Peyer's patch (tissue), 4 donors: ENCODE results near the gene CFAP99. TPM values are rescaled to one million over a fixed set of nuclear protein-coding genes. Genes with fewer than 3 reads are reported as not detected.
A peak's percentile ranks its signal among the peaks of the same experiment; 100 is the strongest.

ENCODE experiments used
- DNase-seq, 3 donors: peaks; one replicate each; pipeline ENCODE4 v3.0.0-alpha.2; 2017 to 2019
- H3K27ac ChIP-seq, 4 donors: fragments of 200-600 bp; sonication (generic); one replicate each; pipeline ENCODE4 v1.5.1; 2016 to 2019
- H3K27me3 ChIP-seq, 2 donors: fragments of 200-600 bp; sonication (generic); one replicate each; pipeline ENCODE4 v1.5.1; 2019
- H3K36me3 ChIP-seq, 3 donors: fragments of 200-600 bp; sonication (generic); one replicate each; pipeline ENCODE4 v1.5.1; 2016 to 2019
- H3K4me1 ChIP-seq, 4 donors: fragments of 200-600 bp; sonication (generic); one replicate each; pipeline ENCODE4 v1.5.1; 2016 to 2019
- H3K4me3 ChIP-seq, 4 donors: fragments of 200-600 bp; sonication (generic); 1 replicate in 3 of 4; 2 replicates in 1 of 4; pipeline ENCODE4 v1.5.1; 2016 to 2019; ENCODE audit warnings: mild to moderate bottlenecking in 1 of 4
- H3K9me3 ChIP-seq, 4 donors: fragments of 200-600 bp; sonication (generic); one replicate each; pipeline ENCODE4 v1.5.1; 2016 to 2019; ENCODE audit warnings: mild to moderate bottlenecking in 1 of 4
- CTCF ChIP-seq, 6 experiments: fragments of 450-650 bp in 4 of 6; fragments of 200-600 bp in 2 of 6; sonication (generic) in 1 of 6; IDR thresholded peaks; one replicate each; pipeline ENCODE4 v1.5.1; 2017 to 2019; ENCODE audit warnings: antibody characterized with exemption in 6 of 6, mild to moderate bottlenecking in 3 of 6, moderate library complexity in 1 of 6
- POLR2A ChIP-seq, 2 donors: fragments of 450-650 bp; IDR thresholded peaks; one replicate each; pipeline ENCODE4 v1.5.1; 2017; ENCODE audit warnings: antibody characterized with exemption in 2 of 2, mild to moderate bottlenecking in 2 of 2, moderate library complexity in 2 of 2
- total RNA-seq, 4 donors: library from RNA; depleted of rRNA; stranded (reverse); fragments of >200 nt; gene quantifications; one replicate each; pipeline ENCODE4 v1.1.0, GENCODE V29; 2016

The CFAP99 gene
- total RNA-seq, 4 donors from 2014 or later: 0.80 to 1.2 TPM; not detected in 2

- TF ChIP-seq POLR2A (IDR thresholded peaks at IDR 0.05): no peak
- TF ChIP-seq CTCF (IDR thresholded peaks at IDR 0.05): no peak
Measured at GRCh38 chr4:2436761-2437474, 18.2 kb downstream of the CFAP99 start.

GRCh38 chr4:2437475-2438215, 18.9 kb downstream of the CFAP99 start:
- no peak overlapping the region for H3K4me3 ChIP-seq
- no peaks in the 10 kb centered on the region for H3K36me3 ChIP-seq
- H3K4me1 ChIP-seq: no peaks in the 10 kb centered on the region
- TF ChIP-seq POLR2A (IDR thresholded peaks at IDR 0.05) (no peak), CTCF (IDR thresholded peaks at IDR 0.05) (no peak)
- H3K27ac ChIP-seq: no peak overlapping the region
- no peaks in the 10 kb centered on the region for H3K27me3 ChIP-seq
- DNase-seq: no peak
- H3K9me3 ChIP-seq: no peaks in the 10 kb centered on the region

More at GRCh38 chr4:2436761-2437474, 18.2 kb downstream of the CFAP99 start:
- DNase-seq: no peak
- Histone ChIP-seq H3K36me3 (no peaks in the 10 kb centered on the region), H3K27ac (no peak overlapping the region), H3K9me3 (no peaks in the 10 kb centered on the region), H3K4me1 (no peaks in the 10 kb centered on the region), H3K4me3 (no peak overlapping the region), H3K27me3 (no peaks in the 10 kb centered on the region)

GRCh38 chr4:2438822-2439718, 20.3 kb downstream of the CFAP99 start:
- Histone ChIP-seq H3K27ac (no peak overlapping the region), H3K4me3 (no peak overlapping the region), H3K4me1 (no peaks in the 10 kb centered on the region), H3K27me3 (no peaks in the 10 kb centered on the region), H3K36me3 (no peaks in the 10 kb centered on the region), H3K9me3 (no peaks in the 10 kb centered on the region)
- no peak for DNase-seq
- TF ChIP-seq POLR2A (IDR thresholded peaks at IDR 0.05) (no peak), CTCF (IDR thresholded peaks at IDR 0.05) (no peak)

GRCh38 chr4:2441393-2442174, 22.8 kb downstream of the CFAP99 start:
- no peaks in the 10 kb centered on the region for H3K9me3 ChIP-seq
- DNase-seq: peak; percentile 75 to 89 (median 77)
- H3K4me3 ChIP-seq: no peak overlapping the region
- no peak overlapping the region for H3K27ac ChIP-seq
- H3K4me1 ChIP-seq: no peaks in the 10 kb centered on the region
- no peaks in the 10 kb centered on the region for H3K36me3 ChIP-seq
- peak; percentile 72 to 81 (median 77) for TF ChIP-seq CTCF (IDR thresholded peaks at IDR 0.05)
- no peak for TF ChIP-seq POLR2A (IDR thresholded peaks at IDR 0.05)
- H3K27me3 ChIP-seq: no peaks in the 10 kb centered on the region
